Naive B cell (primary cell): Measurements from ENCODE around the gene DPYD. TPM values are rescaled to one million over a fixed set of nuclear protein-coding genes. Genes with fewer than 3 reads are reported as not detected.

ENCODE experiments used
- ATAC-seq, 2 donors: fragments of 150-1000 bp; cut with Tn5 transposase; 2 replicates each; pipeline ENCODE4 v1.10.0; 2021; ENCODE audit warnings: low read depth in 2 of 2, mild to moderate bottlenecking in 2 of 2, moderate library complexity in 2 of 2
- DNase-seq: peaks from one replicate; pipeline ENCODE4 v3.0.0; 2022
- H3K27ac Mint-ChIP-seq, 6 donors: one replicate each; pipeline ENCODE4 v1.8.0; 2020 to 2022; ENCODE audit warnings: mild to moderate bottlenecking in 6 of 6, mixed read lengths in 6 of 6, moderate library complexity in 5 of 6, inconsistent platforms in 2 of 6
- H3K27me3 Mint-ChIP-seq, 3 donors: one replicate each; pipeline ENCODE4 v1.8.0; 2021 to 2022; ENCODE audit warnings: mixed read lengths in 3 of 3, mild to moderate bottlenecking in 1 of 3
- H3K36me3 Mint-ChIP-seq, 2 donors: one replicate each; pipeline ENCODE4 v1.8.0; 2020 to 2022; ENCODE audit warnings: mixed read lengths in 2 of 2, inconsistent platforms in 1 of 2, mild to moderate bottlenecking in 1 of 2
- H3K4me1 Mint-ChIP-seq, 3 donors: one replicate each; pipeline ENCODE4 v1.8.0; 2020 to 2022; ENCODE audit warnings: mixed read lengths in 3 of 3, inconsistent platforms in 1 of 3, mild to moderate bottlenecking in 1 of 3, moderate library complexity in 1 of 3
- H3K4me3 Mint-ChIP-seq, 8 donors: one replicate each; pipeline ENCODE4 v1.8.0; 2020 to 2022; ENCODE audit warnings: mild to moderate bottlenecking in 8 of 8, mixed read lengths in 8 of 8, moderate library complexity in 8 of 8, inconsistent platforms in 2 of 8
- H3K9me3 Mint-ChIP-seq, 7 donors: one replicate each; pipeline ENCODE4 v1.8.0; 2020 to 2022; ENCODE audit warnings: mixed read lengths in 7 of 7, mild to moderate bottlenecking in 5 of 7, inconsistent platforms in 2 of 7, moderate library complexity in 1 of 7
- polyA plus RNA-seq, 6 donors: library from polyadenylated mRNA; unstranded; fragments of 300-500 nt; fragmentation: Illumina TruSeq; gene quantifications; one replicate each; pipeline ENCODE4 v1.2.3, GENCODE V29; 2021; ENCODE audit warnings: low read depth in 6 of 6

Gene DPYD
- polyA plus RNA-seq, 6 donors from 2014 or later = 13.9 to 24.6 (median 19.1) TPM

GRCh38 chr1:97581614-97582051 lies 339.2 kb downstream of the DPYD start:
- ATAC-seq (no peak), DNase-seq (no peak)
- Mint-ChIP-seq H3K27me3 (no peaks in the 10 kb centered on the region), H3K9me3 (peaks cover 0 to 3% (median 0%) of the 10 kb centered on the region in 7 donors), H3K4me3 (no peak overlapping the region), H3K36me3 (peaks cover 0 to 5% of the 10 kb centered on the region in 2 donors), H3K4me1 (peaks cover 0 to 6% (median 5%) of the 10 kb centered on the region in 3 donors), H3K27ac (peak overlapping the region in 2 of 6 donors; percentile 44 to 83)

DNA sequence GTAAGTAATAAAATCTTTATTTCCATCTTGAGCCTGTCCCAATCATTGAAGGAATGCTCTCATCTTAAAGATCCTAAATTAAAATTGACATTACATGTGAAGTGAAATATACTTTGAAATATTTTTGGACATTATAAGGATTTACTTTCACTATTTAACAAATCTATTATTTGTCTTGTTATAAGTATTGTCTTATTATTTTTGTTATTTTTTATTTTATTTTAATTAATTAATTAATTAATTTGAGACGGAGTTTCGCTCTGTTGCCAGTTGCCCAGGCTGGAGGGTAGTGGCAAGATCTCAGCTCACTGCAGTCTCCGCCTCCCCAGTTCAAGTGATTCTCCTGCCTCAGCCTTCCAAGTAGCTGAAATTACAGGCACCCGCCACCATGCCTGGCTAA lies 343.2 kb downstream of the DPYD start:
- H3K4me1 Mint-ChIP-seq = peaks cover 0 to 6% (median 5%) of the 10 kb centered on the region in 3 donors
- peaks cover 0 to 7% of the 10 kb centered on the region in 2 donors for H3K36me3 Mint-ChIP-seq
- H3K9me3 Mint-ChIP-seq = no peaks in the 10 kb centered on the region
- H3K27ac Mint-ChIP-seq = peak overlapping the region in 1 of 6 donors; percentile 21
- ATAC-seq = no peak
- H3K4me3 Mint-ChIP-seq = no peak overlapping the region
- DNase-seq = no peak
- no peaks in the 10 kb centered on the region for H3K27me3 Mint-ChIP-seq

DNA sequence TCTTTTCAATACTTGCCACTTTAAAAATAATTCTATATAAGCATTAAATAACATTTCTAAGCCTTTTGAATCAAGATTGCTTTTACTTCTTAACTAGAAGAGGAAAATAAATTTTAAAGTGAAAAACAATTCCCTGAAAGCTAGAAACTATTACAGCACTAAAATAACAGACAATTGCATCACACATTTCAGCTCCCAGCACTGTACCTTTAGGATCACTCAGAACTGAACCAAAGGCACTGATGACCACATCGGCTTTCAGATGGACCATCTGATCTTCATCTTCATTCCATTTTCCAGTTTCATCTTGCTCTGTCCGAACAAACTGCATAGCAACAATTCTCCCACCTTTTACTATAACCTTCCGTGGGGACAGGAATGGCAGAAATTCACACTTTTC lies 347.3 kb downstream of the DPYD start:
- no peak overlapping the region for H3K27ac Mint-ChIP-seq

GRCh38 chr1:97572561-97572960 lies 348.3 kb downstream of the DPYD start:
- H3K4me1 Mint-ChIP-seq = peaks cover 0 to 6% (median 5%) of the 10 kb centered on the region in 3 donors
- no peak for ATAC-seq
- peaks cover 7 to 15% of the 10 kb centered on the region in 2 donors for H3K36me3 Mint-ChIP-seq

More for the DNA sequence above, 347.3 kb downstream of the DPYD start:
- Mint-ChIP-seq H3K36me3 (peaks cover 7 to 15% of the 10 kb centered on the region in 2 donors), H3K9me3 (no peaks in the 10 kb centered on the region), H3K27me3 (no peaks in the 10 kb centered on the region), H3K4me1 (peaks cover 0 to 6% (median 5%) of the 10 kb centered on the region in 3 donors), H3K4me3 (no peak overlapping the region)
- ATAC-seq = no peak
- DNase-seq = no peak

GRCh38 chr1:97571760-97572159 lies 349.1 kb downstream of the DPYD start:
- H3K27ac Mint-ChIP-seq = no peak overlapping the region
- no peak for ATAC-seq
- H3K4me3 Mint-ChIP-seq = no peak overlapping the region
- H3K27me3 Mint-ChIP-seq = no peaks in the 10 kb centered on the region
- H3K4me1 Mint-ChIP-seq = no peaks in the 10 kb centered on the region
- H3K9me3 Mint-ChIP-seq = no peaks in the 10 kb centered on the region
- no peak for DNase-seq
- peaks cover 7 to 15% of the 10 kb centered on the region in 2 donors for H3K36me3 Mint-ChIP-seq

More at GRCh38 chr1:97572561-97572960, 348.3 kb downstream of the DPYD start:
- no peaks in the 10 kb centered on the region for H3K27me3 Mint-ChIP-seq
- no peak overlapping the region for H3K4me3 Mint-ChIP-seq
- H3K9me3 Mint-ChIP-seq = no peaks in the 10 kb centered on the region
- no peak for DNase-seq
- no peak overlapping the region for H3K27ac Mint-ChIP-seq

DNA sequence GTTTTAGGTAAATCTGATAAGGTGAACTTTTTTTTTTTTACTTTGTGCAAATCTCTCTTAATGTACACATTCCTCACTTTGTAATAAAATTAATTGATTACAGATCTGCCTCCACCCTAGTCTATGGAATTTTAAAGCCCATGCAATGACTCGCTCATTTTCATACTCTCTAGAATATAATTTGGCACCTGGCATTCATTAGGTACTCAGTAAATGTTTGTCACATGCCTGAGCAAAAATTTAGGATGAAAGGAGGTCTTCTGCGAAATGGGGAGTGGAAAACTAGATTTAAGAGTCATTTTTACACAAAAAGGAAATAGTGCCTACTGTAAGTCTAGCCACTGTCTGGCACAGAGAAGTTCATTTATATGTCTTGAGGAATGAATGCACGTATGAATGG lies 350.1 kb downstream of the DPYD start:
- ATAC-seq = no peak
- no peak overlapping the region for H3K27ac Mint-ChIP-seq
- H3K27me3 Mint-ChIP-seq = no peaks in the 10 kb centered on the region
- H3K36me3 Mint-ChIP-seq = peaks cover 7 to 15% of the 10 kb centered on the region in 2 donors
- H3K4me3 Mint-ChIP-seq = no peak overlapping the region
- no peaks in the 10 kb centered on the region for H3K4me1 Mint-ChIP-seq
- DNase-seq = no peak
- no peaks in the 10 kb centered on the region for H3K9me3 Mint-ChIP-seq

DNA sequence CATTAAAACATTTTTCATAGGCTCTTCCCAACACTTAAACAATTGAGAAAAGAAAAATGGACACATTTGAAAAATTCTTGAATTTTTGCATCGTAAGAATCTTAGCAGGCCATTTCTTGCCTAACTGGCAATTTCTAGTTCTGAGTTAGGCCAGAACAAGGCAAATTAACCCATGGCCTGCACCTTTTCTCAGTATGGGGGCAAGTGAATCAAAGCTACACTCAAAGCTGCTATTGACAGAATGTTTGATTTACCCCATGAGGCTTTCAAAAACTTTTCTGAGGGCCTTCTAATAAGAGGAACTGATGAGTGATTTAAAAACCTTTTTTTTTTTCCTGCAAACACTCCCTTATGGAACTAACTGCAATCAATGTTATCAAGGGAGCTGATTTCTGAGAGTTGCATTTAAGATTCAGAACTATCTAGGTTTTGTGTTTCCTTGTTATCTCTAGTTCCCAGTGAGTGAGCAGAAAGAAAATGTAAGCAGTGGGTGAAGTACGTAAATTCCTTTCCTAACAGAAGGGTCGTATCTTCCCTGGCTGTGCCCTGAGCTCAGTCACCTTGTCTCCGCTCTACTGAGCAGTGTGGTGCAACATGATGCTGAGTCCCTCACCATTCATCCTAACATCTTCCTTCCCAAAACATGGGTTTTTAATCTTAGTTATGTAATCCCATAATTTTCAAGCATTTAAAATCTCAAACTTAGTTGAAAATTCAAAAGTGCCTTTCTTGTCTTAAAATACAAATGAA lies 353.7 kb downstream of the DPYD start:
- Mint-ChIP-seq H3K27me3 (no peaks in the 10 kb centered on the region), H3K27ac (no peak overlapping the region), H3K4me1 (no peaks in the 10 kb centered on the region), H3K9me3 (no peaks in the 10 kb centered on the region), H3K4me3 (no peak overlapping the region), H3K36me3 (peaks cover 0 to 21% of the 10 kb centered on the region in 2 donors)
- ATAC-seq = no peak
- DNase-seq = no peak

GRCh38 chr1:97565886-97566285 lies 354.9 kb downstream of the DPYD start:
- Mint-ChIP-seq H3K4me1 (peaks cover 0 to under 1% (median 0%) of the 10 kb centered on the region in 3 donors), H3K27me3 (no peaks in the 10 kb centered on the region), H3K9me3 (no peaks in the 10 kb centered on the region), H3K27ac (no peak overlapping the region), H3K36me3 (peaks cover 0 to 15% of the 10 kb centered on the region in 2 donors), H3K4me3 (no peak overlapping the region)
- ATAC-seq = no peak
- no peak for DNase-seq

- DNase-seq = no peak
- Mint-ChIP-seq H3K27me3 (no peaks in the 10 kb centered on the region), H3K36me3 (peaks cover 0 to 9% of the 10 kb centered on the region in 2 donors), H3K4me3 (no peak overlapping the region), H3K9me3 (no peaks in the 10 kb centered on the region), H3K4me1 (peaks cover 0 to 6% (median 0%) of the 10 kb centered on the region in 3 donors), H3K27ac (no peak overlapping the region)
- no peak for ATAC-seq
These were observed 356.9 kb downstream of the DPYD start for GRCh38 chr1:97563926-97564325.

GRCh38 chr1:97562081-97562480 lies 358.8 kb downstream of the DPYD start:
- Mint-ChIP-seq H3K9me3 (peaks cover 0 to 7% (median 0%) of the 10 kb centered on the region in 7 donors), H3K36me3 (peaks cover 0 to 17% of the 10 kb centered on the region in 2 donors), H3K27ac (no peak overlapping the region), H3K4me3 (no peak overlapping the region), H3K27me3 (no peaks in the 10 kb centered on the region), H3K4me1 (peaks cover 0 to 6% (median 0%) of the 10 kb centered on the region in 3 donors)
- DNase-seq = no peak
- no peak for ATAC-seq

DNA sequence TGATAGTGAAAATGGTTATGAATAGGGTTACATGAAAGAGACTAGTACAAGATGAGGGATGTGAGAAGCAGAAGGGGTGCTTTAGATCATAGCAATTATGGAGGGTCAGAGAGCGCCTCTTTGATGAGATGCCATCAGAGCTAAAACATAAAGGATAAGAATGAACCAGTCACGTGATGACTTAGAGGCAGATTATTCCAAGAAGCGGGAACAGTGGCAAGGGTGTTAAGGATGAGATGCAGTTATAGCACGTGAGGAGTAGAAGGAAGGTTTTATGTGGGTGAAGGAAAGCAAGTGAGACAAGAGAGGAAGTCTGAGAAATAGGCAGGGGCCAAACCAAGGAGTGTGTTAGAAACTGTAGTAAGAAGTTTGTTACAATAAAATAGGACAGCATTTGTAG lies 360.1 kb downstream of the DPYD start:
- no peaks in the 10 kb centered on the region for H3K27me3 Mint-ChIP-seq
- no peak overlapping the region for H3K4me3 Mint-ChIP-seq
- H3K9me3 Mint-ChIP-seq = peaks cover 0 to 7% (median 0%) of the 10 kb centered on the region in 7 donors
- peaks cover 0 to 6% (median 0%) of the 10 kb centered on the region in 3 donors for H3K4me1 Mint-ChIP-seq
- H3K27ac Mint-ChIP-seq = peak overlapping the region in 3 of 6 donors; percentile 4 to 67 (median 66)
- DNase-seq (no peak), ATAC-seq (no peak)
- H3K36me3 Mint-ChIP-seq = peaks cover 0 to 19% of the 10 kb centered on the region in 2 donors

DNA sequence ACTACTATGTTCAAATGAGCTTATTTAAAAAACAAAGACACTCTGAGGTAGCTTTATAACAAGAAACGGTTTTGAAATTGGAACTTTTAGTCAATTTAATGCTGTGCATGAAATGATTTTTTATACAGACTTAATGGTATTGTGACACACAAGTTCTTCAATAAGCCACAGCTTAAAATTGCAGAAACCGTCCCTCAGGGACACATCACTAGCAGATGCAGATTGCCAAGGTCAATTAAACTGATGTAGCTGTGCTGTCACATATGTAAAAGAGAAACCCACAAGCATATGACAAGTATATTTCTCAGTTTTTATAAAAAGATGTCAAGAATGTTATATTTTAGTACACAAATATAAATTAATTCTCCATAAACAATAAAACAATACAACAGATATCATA lies 366.9 kb downstream of the DPYD start:
- H3K4me1 Mint-ChIP-seq = no peaks in the 10 kb centered on the region
- ATAC-seq = no peak
- peaks cover 0 to 27% of the 10 kb centered on the region in 2 donors for H3K36me3 Mint-ChIP-seq

GRCh38 chr1:97551113-97551512 lies 369.7 kb downstream of the DPYD start:
- DNase-seq = no peak
- Mint-ChIP-seq H3K36me3 (peaks cover 0 to 21% of the 10 kb centered on the region in 2 donors), H3K4me3 (no peak overlapping the region), H3K9me3 (no peaks in the 10 kb centered on the region), H3K4me1 (no peaks in the 10 kb centered on the region), H3K27ac (no peak overlapping the region), H3K27me3 (no peaks in the 10 kb centered on the region)
- ATAC-seq = no peak

More for the DNA sequence above, 366.9 kb downstream of the DPYD start:
- Mint-ChIP-seq H3K27me3 (no peaks in the 10 kb centered on the region), H3K4me3 (no peak overlapping the region), H3K9me3 (peaks cover 0 to 7% (median 0%) of the 10 kb centered on the region in 7 donors), H3K27ac (no peak overlapping the region)
- no peak for DNase-seq

- H3K4me3 Mint-ChIP-seq = no peak overlapping the region
- no peak for DNase-seq
- H3K9me3 Mint-ChIP-seq = no peaks in the 10 kb centered on the region
- no peaks in the 10 kb centered on the region for H3K27me3 Mint-ChIP-seq
- no peak overlapping the region for H3K27ac Mint-ChIP-seq
- H3K4me1 Mint-ChIP-seq = no peaks in the 10 kb centered on the region
- ATAC-seq = no peak
- H3K36me3 Mint-ChIP-seq = peaks cover 0 to 20% of the 10 kb centered on the region in 2 donors
These were observed 375.4 kb downstream of the DPYD start for GRCh38 chr1:97545446-97545845.
